DMS 273 (cell line): ENCODE measurements around the gene VDAC2.
"Not testable (repeated sequence)": the region's sequence is repeated elsewhere in the genome, so short reads cannot be mapped to it uniquely, and the experiment has no call there.

ENCODE experiments used
- DNase-seq: peaks from one replicate; lab custom pipeline; 2025; ENCODE audit not compliant: unreplicated experiment; lab: John Stamatoyannopoulos, UW

The VDAC2 gene

DNA sequence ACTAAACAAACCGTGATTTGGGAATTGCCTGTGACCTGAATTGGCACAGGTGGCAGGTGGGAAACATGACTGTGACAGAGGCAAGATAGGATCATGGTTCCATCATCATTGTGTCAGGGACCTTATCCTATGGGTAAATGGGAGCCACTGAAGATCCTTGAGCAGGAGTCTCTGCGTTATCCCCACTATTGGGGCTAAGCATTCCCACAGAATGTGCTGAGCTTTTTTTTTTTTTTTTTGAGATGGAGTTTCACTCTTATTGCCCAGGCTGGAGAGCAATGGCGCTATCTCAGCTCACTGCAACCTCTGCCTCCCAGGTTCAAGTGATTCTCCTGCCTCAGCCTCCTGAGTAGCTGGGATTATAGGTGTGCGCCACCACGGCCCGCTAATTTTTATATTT, 10.6 kb upstream of the VDAC2 start:
- DNase-seq, result not testable (repeated sequence)

DNA sequence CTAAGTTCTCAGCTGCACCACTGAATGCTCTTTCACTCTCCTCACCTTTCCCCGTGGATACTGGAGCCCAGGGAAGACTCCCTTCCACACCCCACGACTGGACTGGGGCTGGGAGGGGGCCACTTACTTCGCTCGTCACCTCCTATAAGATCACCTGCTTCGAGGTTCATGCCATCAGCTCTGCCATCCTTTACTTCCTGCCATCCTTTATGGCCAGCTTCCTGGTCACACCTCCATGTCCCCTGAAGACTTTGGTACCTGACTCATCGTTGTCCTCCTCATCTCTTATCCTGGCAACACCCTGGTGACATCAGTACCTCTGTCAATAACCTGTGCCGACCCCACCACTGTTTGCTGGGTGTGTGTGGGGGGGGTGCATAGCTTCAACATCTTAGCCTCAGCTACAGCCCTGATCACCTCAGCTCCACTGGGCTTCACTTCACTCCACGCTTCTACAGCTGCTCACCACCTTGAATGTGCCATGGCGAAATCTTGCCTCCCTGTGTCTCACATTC, 8.7 kb upstream of the VDAC2 start:
- no peak for DNase-seq

DNA sequence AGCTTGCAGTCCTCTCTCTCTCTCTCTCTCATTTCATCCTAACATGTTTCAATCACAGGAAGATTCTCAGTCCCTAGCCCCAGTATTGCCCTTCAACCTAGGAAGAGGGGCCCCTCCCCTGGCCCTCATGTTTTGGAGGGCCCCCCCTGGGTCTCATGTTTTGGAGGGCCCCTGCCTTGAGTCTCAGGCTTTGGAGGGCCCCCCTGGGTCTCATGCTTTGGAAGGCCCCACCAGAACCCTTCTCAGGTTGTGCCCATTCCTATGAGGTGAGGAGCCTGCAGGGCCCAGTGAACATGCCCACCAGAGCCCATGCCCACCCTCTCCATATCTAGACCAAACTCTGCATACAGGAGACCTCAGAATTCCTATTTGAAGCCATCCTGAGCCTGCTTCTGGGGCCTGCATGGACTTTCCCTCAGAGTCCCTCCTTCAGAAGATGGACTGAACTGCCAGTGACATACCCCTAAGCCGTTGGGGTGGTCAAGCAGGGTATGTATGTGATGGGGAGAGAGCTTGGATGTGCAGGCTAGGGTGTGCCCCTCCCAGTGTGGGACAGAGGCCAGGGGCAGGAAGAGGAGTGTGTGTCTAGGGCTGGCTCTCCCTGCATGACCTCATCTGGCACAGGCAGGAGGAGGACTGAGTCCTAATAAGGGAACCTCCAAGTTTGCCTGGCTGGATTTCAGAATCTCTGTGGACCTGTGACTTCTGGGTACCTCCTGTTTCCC, 8.1 kb upstream of the VDAC2 start:
- peak; percentile 29 for DNase-seq

DNA sequence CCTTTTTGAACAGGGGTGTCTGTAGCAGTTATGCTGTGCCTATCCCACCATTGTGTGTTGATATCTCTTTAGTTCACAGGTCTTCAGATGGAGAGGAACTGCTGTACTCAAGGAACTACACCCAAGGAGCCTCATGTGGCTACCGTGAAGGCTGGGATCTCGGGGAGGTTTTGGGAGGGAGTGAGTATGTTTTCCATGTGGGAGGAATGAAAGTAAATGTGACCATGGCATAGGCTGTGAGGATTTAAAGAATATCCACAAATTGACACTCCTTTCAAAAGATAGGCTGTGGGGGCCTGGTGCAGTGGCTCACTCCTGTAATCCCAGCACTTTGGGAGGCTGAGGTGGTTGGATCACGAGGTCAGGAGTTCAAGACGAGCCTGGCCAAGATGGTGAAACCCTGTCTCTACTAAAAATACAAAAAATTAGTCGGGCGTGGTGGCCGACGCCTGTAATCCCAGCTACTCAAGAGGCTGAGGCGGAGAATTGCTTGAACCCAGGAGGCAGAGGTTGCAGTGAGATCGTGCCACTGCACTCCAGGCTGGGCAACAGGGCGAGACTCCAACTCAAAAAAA, 7.5 kb upstream of the VDAC2 start:
- DNase-seq, result not testable (repeated sequence)

DNA sequence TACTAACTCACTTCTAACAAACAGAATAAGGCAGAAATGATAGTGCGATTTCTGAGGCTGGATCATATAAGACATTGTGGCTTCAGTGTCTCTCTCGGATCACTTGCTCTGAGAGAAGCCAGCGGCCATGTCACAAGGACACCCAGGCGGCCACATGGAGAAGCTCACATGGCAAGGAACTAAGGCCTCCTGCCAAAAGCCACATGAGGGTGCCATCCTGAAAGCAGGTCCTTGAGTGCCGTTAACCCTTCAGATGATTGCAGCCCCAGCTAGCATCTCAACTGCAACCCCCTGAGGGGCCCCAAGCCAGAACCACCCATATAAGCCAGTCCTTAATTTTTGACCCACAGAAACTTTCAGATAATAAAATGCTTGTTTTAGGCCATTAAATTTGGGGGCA, 6.9 kb upstream of the VDAC2 start:
- no peak for DNase-seq

DNA sequence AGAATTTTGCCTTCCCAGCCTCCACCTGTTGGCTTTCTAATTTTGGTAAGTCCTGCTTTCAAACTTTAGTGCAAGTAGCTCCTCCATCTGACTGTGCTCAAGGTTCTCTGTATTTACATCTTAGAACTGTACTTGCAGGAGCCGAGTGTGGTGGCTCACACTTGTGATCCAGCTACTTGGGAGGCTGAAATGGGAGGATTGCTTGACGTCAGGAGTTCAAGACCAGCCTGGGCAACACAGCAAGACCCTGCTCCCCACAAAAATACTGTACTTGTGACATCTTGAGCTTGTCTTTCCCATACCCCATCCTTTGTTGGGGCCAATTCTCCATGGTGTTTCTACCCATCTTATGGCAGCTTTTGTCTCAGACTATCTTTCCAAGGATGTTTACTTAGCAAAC, 4.7 kb upstream of the VDAC2 start:
- DNase-seq, result no peak

DNA sequence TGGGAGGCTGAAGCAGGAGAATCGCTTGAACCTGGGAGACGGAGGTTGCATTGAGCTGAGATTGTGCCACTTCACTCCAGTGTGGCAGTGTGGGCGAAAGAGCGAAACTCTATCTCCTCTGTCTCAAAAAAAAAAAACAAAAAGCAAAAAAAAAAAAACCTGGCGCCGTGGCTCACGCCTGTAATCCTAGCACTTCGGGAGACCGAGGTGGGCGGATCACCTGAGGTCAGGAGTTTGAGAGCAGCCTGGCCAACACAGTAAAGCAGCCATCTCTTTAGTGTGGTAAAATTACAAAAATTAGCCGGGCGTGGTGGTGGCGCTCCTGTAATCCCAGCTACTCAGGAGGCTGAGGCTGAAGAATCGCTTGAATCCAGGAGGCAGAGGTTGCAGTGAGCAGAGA, 4.0 kb upstream of the VDAC2 start:
- DNase-seq, result not testable (repeated sequence)

DNA sequence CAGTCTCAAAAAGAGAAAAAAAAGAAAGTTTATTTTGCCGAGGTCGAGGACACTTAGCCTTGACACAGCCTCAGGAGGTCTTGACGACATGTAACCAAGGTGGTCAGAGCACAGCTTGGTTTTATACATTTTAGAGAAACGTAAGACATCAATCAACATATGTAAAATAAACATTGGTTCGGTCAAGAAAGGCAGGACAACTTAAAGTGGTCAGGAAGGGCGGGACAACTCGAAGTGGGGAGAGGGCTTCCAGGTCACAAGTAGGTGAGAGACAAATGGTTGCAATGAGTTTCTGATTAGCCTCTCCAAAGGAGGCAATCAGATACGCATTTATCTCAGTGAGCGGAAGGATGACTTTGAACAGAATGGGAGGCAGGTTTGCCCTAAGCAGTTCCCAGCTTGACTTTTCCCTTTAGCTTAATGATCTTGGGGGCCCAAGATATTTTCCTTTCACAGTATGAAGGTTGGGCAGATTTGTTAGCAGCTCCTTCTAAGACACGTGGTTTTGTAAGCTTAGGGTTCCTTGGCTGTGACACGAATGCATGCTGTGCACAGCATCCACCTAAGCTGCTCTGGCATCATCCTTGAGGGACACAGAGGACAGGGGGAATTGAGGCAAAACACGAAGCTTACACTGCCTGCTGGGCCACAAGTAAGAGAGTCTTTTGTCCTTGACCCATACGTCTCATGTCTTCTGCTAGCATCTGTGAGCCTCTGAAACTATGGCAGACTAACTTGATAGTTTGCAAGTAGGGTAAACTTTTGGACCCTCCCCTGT, 3.3 kb upstream of the VDAC2 start:
- no peak for DNase-seq

DNA sequence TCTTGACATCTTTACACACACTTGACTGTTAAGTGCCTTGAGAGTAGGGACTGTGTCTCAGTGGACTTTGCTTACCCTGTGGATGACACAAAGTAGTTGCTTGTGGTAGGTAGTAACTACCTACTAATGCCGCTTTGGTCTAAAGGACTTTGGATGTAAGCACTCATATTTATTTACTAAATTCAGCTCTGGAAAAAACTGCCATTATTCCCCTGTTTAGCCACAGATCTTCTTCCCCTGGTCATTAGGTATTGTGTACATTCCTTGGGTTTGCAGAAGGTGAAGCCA, 2.8 kb upstream of the VDAC2 start:
- DNase-seq, result no peak

DNA sequence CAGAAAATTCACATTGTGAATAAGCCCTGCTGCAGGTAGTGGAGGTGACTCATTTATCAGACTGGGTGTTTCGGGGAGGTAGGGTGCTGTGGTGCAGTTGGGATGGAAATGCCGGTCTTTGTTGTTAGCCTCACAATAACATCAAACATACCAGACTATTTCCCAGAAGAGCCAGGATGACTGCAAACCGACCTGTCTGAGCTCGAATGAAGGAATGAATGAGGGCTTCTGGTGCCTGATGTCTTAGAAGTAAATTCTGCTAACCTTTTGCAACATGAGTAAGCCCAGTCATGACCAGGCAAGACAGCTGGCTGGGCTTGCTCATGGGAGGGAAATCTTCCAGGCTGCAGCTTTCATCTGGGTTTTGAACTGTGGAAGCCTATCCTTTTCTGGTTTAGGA, 2.4 kb upstream of the VDAC2 start:
- DNase-seq, result peak; percentile 40

DNA sequence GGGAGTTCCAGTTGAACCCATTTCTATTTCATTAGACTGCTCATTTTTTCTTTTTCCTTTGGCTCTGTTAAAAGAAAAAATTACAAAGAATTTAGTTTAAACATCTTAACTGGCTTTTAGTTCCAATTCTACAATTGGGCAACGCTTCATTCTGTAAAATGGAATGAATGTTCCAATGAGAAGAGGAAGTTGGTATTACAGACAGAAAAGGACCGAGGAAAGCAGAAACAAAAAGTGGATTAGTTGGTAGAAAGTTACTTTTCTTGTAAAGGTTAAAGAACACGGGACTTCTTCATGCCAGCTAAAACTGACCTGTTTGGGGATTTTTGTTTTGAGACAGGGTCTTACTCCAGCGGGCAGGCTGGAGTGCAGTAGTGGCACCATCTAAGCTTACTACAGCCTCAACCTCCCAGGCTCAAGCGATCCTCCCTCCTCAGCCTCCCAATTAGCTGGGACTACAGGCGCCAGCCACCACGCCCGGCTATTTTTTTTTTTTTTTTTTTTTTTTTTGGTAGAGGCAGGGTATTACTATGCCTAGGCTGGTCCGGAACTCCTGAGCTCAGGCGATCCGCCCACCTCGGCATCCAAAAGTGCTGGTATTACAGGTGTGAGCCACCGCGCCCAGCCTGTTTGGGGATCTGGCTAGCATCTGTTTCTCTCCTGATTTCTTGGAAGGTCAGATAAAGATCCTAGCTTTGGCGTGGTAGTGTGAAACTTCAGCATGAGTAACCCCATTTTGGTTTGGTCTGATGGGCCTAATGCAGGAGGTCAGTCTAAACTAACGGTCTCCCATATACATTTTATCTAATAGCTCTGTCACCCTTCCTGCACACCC, 1.3 kb upstream of the VDAC2 start:
- no peak for DNase-seq

DNA sequence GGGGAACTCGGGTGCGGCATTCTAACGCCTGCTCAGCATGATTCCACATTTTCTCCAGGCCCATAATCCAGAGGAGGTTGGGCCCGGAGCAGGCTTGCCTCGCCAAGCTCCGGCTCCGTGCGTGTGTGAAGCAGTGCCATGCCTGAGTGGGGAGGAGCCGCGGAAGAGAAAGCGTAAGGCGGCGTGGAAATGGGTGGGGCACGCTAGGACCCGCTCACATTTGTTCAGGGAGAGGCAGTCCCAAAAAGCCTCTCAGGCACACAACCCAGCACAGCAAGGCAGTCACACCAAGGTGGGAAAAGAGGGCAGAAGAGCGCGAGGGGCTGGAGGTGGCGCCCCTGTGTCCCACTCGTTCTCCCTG, 695 bp upstream of the VDAC2 start:
- peak; percentile 78 for DNase-seq

DNA sequence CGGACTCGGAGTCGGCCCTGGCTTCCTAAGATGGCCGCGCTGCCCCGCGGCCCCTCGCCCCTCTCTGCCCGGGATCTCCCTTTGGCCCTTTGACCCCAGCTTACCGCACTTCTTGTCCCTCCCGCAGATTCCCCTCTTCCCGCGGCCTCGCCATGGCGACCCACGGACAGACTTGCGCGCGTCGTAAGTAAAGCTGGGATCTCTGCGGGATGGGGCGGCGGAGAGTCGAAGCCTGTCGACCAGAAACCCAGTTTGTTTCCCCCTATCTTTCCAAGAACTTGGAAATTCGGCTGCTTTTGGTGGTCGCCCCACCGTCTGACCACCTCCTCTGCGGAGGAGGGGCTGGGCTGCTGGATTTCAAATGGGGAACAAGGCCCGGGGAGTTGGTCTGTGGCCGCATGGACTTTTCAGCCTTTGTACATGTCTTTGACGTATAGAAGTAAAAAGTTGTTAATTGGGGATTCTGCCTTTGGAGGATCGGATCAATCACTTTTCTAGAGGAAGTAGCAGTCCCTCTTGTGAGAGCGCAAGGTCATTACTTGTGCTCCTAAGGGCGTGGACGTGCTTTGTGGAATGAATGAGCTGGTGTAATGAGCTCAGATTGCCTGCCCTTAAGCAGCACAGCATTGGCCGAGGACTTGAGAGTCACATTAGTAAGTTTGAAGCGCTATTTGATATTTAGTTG, 553 bp downstream of the VDAC2 start:
- DNase-seq, result peak; percentile 59

DNA sequence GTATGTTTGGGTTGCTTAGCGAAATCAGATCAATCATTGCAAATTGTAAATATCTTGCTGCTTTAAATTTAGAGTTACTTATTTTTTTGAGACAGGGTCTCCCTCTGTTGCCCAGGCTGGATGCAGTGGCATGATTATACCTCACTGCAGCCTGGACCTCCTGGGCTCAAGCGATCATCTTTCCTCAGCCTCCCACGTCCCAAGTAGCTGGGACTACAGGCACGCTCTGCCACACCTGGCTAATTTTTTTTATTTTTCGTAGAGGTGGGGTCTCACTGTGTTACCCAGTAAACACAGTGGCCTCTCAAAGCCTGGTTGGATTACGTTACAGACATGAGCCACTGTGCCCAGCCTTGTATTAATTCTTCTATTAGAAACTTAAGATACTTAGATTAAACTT, 1.7 kb downstream of the VDAC2 start:
- DNase-seq, result no peak

DNA sequence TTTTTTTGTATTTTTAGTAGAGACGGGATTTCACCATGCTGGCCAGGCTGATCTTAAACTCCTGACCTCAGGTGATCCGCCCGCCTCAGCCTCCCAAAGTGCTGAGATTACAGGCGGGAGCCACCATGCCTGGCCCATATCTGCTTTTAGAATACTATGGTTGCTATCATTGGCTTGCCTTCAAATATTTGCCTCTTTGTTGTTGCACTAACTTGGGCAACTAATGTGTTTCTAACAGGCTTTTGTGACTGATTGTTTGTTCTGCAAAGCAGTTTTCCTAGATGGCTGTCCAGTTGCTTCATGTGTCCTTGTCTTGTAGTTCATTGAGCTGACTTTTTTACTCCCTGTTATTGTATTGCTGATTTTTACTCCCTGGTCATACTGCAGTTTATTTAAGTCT, 9.7 kb downstream of the VDAC2 start:
- no peak for DNase-seq

DNA sequence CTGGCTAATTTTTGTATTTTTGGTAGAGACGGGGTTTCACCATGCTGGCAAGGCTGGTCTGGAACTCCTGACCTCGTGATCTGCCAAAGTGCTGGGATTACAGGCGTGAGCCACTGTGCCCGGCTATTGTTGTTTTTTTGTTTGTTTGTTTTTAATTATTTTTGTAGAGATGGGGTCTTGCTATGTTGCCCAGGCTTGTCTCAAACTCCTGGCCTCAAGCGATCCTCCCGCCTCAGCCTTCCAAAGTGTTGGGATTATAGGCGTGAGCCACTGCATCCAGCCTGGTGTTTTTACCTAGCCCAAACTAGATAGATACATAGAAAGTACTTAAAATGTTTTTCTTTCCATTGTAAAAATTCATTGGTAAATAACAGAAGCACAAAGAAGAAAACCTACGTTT, 10.9 kb downstream of the VDAC2 start:
- not testable (repeated sequence) for DNase-seq

DNA sequence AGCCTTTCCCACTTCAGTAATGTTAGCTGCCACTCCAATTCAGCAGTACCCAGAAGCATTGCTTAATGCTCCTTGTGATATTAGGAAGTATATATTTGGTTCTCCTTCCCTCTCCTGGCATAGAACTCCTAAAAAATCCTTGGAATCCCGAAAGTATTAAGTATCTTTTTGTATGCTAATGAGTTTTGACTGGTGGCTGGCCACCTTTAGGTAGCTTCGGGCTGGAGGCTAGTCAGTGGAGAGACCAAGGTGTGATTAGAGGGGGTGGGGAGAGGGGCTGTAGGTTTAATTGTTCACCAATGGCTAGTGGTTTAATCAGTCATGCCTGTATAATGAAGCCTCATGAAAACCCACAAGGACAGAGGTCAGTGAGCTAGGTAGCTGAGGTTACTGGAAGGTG, 12.9 kb downstream of the VDAC2 start:
- DNase-seq, result no peak

DNA sequence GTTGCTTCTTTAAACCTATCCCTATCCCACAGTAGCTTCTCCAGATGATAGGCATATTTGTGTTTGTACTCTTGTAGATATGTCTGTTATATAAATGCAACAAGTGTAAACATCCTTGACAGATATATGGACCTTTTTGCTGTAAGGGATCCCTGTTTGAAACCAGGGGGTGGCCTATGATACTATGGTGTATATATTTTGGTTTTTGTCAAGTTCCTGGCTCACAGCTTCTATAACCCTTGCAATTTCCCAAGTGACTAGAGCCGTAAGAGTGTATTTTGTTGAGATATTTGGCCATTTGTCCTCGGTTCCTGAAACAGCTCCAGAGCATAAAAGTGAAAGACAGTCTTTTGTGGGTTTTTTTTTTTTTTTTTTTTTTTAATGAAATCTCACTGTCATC, 15.5 kb downstream of the VDAC2 start:
- DNase-seq, result no peak

DNA sequence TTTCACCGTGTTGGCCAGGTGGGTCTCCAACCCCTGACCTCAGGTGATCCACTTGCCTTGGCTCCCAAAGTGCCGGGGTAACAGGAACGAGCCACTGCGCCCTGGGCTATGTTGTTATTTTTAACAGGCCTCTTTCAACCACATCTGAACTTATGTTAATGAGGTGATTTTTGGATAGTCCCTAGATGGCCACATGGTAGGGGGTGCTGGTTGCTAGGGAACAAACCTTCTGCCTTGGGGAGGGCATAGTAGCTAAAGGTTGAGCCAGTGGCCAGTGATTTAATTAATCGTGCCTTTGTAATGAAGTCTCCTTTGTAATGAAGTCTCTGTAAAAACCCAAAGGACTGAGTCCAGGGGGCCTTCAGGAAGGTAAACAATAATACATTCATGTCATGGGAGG, 16.1 kb downstream of the VDAC2 start:
- DNase-seq, result no peak

DNA sequence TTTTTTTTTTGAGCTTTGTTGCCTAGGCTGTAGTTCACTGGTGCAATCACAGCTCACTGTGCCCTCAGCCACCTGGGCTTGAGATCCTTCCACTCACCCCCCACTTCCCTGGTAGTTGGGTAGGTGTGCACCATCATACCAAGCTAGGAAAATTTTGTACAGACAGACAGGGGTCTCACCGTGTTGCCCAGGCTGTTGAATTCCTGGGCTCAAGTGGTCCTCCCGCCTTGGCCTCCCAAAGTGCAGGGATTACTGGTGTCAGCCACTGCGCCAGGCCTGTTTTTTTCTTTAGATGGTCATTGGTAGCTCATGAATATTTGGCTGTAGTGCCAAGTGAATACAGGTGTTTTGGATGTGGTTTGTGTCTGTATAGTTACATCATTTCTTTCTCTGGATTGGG, 17.7 kb downstream of the VDAC2 start:
- DNase-seq, result no peak

DNA sequence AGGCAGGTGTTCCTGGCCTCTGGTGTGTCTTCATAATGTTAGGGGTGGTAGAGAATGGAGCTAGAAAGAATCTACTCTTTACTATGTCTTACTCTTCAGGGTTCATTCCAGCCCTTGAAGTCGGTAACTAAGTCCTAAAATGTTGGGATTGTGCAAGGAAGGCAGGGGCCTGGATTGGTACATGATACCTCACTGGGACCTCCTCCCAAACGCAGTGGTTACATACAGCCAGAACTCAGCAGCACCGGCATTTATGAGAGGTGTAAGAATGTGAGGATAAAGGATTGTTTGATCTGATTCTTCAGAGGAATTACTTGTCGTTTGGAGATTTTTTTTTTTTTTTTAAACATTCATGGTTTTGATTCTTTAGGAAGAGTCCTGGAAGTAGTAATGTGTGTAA, 18.2 kb downstream of the VDAC2 start:
- no peak for DNase-seq
